CD4-positive, alpha-beta T cell treated with Interferon gamma for 1 hour (primary cell): ENCODE results near the gene CMSS1.

ENCODE experiments used
- DNase-seq: peaks from one replicate; pipeline ENCODE4 v3.0.0-alpha.2; 2020

CMSS1 gene

DNA sequence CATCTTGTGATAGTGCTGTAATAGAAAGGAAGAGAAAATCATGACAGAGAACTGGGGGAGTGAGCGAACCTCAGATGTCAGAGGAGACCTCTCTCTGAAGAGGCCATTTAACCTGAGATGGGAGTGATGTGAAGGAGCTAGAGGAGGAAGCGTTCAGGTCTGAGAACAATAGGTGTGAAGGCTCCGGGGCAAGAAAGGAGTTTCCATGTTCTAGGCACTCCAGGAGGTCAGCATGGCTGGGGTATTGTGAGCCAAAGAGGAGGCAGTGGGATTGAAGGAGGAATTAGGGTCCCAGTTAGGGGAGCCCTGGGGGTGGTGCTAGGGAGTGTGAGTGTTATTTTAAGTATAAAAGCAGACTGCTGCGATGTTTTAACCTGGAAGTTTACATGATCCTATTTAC, 305.4 kb downstream of the CMSS1 start:
- no peak for DNase-seq

DNA sequence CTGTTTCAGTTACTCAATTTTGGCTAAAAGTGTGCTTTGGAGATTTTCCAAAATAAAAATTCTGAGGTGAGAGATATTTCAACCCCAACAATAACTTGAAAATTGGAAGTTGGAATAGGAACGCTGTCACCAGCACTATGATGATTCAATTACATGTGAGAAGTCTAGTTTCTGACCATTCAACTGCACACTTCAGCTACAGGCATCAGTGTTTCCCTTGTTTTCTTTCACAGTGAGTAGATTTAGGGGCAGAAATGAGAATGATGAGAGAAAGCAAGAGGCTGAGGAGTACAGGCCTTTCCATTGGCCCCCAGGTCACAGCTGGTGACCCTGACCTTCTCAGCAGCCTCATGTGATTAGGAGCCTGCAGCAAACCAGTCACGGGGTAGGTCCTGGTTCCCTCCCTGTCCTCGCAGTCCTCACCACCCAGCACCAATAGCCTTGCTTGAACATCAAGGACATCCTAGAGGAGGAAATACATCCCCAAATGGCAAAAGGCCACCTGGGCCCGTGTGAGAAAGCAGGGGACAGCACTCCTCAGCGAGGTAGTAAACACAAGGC, 306.6 kb downstream of the CMSS1 start:
- no peak for DNase-seq

GRCh38 chr3:100125161-100125938, 307.7 kb downstream of the CMSS1 start:
- no peak for DNase-seq

GRCh38 chr3:100127792-100128191, 310.1 kb downstream of the CMSS1 start:
- DNase-seq = no peak

DNA sequence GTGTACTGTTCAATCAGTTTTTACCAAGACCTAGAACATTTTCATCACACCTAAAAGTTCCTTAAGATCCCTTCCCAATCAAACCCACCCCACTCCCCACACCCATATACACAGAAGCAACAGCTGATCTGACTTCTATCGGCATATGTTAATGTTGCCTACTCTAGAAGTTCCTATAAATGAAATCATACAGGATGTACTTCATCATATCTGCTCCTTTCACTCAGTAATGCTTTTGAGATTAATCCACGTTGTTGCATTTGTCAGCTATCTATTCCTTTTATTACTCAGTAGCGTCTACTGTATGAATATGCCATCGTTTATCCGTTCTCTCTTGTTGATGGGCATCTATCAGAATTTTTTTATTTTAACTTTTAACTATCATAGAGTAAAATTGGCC, 310.9 kb downstream of the CMSS1 start:
- no peak for DNase-seq

DNA sequence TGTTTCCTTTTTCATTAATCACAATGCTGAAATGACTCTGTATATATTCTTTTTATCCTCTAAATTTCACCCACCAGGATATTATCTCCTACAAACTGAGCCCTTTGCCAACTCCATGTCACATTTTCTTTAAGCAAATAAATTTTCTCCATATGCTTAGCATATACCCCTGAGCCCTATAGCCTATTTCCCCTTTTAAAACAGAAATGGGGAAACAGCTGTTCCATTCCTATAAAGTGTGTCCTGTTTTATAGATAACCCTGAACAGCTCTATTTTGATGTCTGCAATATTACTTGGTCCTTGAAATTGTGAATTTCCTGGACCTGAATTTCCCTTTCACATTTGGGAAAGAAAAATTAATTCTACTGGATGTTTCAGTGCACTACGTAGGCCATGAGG, 312.3 kb downstream of the CMSS1 start:
- DNase-seq = no peak

DNA sequence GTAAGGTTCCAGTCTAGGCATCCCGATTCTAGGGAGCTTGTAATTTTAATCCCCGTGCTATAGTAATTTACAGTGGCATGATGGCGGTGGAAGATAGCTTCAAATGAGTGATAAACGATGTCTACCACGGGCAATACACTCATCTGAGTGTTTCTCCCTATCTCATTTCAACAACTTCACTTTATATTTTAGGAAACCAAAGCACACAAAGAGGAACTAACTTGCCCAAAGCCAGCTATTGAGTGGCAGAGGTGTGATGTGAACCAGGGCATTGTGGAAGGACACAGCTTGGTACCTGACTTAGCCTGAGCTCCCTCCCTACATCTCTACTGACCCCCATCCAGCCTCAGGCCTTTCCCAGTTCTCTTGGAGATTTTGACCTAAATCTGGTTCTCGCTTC, 313.6 kb downstream of the CMSS1 start:
- no peak for DNase-seq

GRCh38 chr3:100136921-100137320, 319.3 kb downstream of the CMSS1 start:
- no peak for DNase-seq

- DNase-seq = no peak
Measured at GRCh38 chr3:100140976-100141375, 323.3 kb downstream of the CMSS1 start.

DNA sequence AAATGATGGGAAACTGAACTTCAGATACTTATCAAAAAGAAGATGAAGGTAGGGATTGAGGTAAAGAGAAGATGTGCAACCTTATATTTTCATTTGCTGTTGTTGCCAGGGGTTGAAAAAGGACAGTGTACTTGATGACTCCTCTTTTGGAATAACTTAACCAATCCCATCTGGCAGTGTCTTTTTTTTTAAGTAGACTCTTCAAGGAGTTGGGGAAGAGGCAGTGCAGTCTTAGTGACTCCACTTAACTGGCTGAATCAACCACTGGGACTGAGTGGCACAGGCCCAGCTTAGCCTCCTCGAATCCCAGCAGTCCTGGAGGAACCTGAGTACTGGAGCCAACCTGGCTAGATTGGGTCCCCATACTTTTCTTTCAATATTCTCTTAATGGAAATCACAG, 323.9 kb downstream of the CMSS1 start:
- DNase-seq = no peak

DNA sequence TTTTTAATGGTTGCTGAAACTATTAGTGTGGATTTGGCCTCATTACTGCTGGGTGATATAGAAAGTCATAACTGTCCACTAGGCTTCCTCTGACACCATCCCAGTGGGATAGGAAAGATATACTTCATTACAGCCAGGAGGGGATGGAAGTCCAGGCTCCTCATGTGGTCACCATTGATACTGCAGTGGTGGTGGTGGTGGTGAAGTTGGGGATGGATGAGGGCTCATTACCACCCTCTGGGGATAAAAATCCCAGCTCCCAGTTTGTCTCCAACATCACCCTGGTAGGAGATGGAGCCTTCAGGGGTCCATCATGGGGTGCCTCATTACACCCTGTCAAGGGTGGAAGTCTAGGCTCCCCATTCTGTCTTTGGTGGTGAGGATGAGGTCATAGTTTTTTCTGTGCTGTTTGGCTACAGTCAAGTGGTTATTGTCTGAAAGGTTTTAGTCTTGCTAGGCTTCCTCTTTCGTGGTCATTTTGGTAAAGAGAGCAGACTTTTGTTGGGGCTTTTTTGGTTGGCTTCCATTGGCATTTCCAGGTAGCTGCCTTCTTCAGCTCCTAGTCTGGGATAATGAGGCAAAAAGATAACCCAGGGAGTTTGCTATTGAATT, 326.7 kb downstream of the CMSS1 start:
- no peak for DNase-seq

DNA sequence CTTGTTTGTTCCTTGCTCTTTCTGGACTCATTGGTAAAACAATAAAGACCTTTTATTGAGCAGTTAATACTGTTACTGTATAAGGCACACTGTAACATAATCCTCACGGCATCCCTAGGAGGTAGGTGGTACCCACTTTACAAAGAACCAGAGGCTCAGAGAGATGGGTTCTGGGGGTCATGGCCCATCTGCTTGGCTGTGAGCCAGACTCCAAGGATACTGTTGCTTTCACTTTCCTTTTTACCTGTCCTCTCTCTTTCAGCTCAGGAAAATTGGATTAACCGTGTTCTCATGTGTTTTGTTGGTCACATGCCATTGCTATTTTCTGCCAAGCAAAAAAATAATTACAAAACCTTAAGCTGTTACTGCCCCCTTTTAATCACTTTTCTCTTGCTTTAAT, 331.5 kb downstream of the CMSS1 start:
- no peak for DNase-seq

DNA sequence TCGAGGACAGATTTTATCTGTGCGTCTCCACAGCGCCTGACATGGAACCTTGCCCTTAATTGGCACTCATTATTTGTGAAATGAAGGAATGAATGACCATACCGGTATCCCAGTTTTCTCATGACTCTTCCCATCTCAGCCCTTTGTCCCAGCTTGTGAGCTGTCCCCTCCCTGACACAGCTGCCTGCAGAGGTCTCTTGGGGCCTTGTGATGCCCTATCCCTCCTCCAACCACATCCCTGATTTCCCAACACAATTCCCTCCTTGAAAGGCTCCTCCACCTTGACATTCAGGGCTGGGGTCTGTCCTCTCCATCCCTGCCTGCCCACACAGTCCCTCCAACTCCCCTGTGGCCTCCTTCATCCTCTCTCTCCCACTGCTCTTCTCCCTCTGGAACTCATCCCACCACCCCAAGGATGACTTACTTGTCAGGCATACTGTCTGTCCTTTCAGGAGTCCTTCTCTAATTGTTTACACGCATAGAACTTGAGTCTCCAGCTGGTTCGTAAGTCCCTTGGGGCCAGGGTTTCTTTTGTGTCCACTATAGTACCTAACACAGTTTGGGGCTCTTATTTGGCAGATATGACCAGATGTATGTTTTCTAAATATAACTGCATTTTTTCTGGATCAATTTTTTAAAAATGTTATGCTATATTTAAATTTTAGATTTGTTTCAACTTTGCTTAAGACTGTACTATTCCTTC, 332.2 kb downstream of the CMSS1 start:
- DNase-seq = no peak

- DNase-seq = no peak
Measured at GRCh38 chr3:100150473-100150872, 332.8 kb downstream of the CMSS1 start.

- DNase-seq = no peak
Measured at GRCh38 chr3:100151024-100151707, 333.5 kb downstream of the CMSS1 start.

DNA sequence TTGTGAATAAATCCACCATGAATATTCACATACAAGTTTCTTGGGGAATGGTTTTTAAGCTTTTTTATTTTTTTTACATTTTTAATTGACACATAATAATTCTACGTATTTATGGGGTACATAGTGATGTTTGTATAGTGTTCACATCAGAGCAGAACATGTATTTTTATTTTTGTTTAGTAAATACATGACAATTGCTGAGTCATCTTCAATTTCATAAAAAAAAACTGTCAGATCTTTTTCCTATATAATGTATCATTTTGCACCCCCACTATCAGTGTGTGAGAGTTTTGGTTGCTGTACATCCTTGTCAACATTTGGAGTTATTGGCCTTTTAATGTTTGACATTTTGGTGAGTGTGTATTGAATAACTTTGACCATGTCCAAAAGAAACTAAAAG, 336.5 kb downstream of the CMSS1 start:
- DNase-seq = no peak

DNA sequence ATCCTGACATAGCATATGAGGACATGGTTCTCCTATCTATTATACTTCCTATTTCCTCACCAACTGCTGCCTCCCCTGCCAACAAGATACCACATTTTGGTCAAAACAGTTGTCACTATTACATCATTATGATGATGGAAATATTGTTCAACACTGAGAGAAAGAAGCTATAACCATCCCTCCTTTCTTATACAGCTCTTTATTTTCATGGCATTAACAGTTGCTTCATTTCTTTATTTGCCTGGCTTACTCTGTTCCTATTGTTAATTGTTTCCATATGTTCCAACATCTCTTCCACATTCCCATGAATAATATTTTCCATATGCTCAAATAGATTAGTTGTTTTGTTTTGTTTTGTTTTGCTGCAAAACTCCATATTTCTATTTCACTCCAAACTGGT, 337.5 kb downstream of the CMSS1 start:
- no peak for DNase-seq

- DNase-seq = no peak
Measured at GRCh38 chr3:100155590-100155989, 337.9 kb downstream of the CMSS1 start.

- no peak for DNase-seq
Measured at GRCh38 chr3:100157685-100158084, 340.0 kb downstream of the CMSS1 start.

DNA sequence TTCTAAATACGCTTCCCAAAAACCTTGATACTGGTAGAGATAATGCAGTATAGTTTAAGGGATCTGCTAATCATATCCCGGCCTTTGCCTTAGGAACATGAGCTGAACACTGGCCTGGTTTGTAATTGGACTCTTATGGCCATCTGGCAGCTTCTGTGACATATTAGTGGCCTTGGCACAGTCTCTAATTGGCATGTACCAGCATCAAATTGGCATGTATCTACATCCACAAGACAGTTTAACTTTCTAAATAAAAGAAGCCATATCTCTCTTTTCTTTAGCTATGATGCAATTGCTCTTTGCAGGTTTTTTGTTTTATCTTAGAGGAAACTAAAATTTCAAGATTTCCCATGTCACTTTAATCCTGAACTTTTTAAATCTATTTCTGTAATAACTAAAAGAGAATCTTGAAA, 341.3 kb downstream of the CMSS1 start:
- no peak for DNase-seq

GRCh38 chr3:100159331-100160153, 341.9 kb downstream of the CMSS1 start:
- DNase-seq = no peak

DNA sequence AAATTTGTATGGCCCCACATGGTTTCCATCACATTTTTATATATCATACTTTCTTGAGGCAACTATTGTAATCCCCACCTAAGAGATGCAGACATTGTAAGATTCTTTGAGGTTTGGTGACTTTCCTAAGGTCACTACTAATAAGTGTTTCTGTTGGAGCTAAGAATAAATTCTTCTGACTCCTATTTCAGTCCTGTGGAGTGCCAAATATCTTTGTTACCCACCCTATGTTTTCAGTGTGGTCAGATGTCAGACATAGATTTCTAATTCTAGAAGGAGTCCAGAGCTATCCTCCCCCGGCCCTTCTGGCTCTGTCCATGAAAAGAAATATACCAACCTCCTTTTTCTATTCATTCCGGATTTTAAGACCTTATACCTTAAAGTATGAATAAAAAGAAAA, 342.9 kb downstream of the CMSS1 start:
- no peak for DNase-seq
